ENCODE measurements around the gene PRIM2.

PRIM2 gene

GRCh38 chr6:57283106-57283505 is 34.3 kb upstream of the PRIM2 start:
- no peak for TF ChIP-seq TEAD4 (IDR thresholded peaks at IDR 0.05)
- TF ChIP-seq EP300 (IDR thresholded peaks at IDR 0.05; ENCODE audit: borderline replicate concordance): no peak
- TF ChIP-seq MAX (IDR thresholded peaks at IDR 0.05): no peak
- TF ChIP-seq TAF1 (IDR thresholded peaks at IDR 0.05; ENCODE audit: low read depth): no peak
- TF ChIP-seq EGR1 (IDR thresholded peaks at IDR 0.05): no peak
- no peak for TF ChIP-seq REST (IDR thresholded peaks at IDR 0.05; ENCODE audit: low read depth)
- no peak for TF ChIP-seq CEBPB (IDR thresholded peaks at IDR 0.05)
- TF ChIP-seq CREB1 (IDR thresholded peaks at IDR 0.05; ENCODE audit: low read depth): no peak
- no peak for TF ChIP-seq FOXM1 (IDR thresholded peaks at IDR 0.05; ENCODE audit: borderline replicate concordance, low read depth)
- no peak for TF ChIP-seq YY1 (IDR thresholded peaks at IDR 0.05; ENCODE audit: low read depth)
- TF ChIP-seq TCF12 (IDR thresholded peaks at IDR 0.05; ENCODE audit: low read depth): no peak
- TF ChIP-seq ZBTB7A (IDR thresholded peaks at IDR 0.05; ENCODE audit: low read depth): no peak
- TF ChIP-seq RAD21 (IDR thresholded peaks at IDR 0.05; ENCODE audit: low read depth): no peak
- TF ChIP-seq USF1 (IDR thresholded peaks at IDR 0.05): no peak
- TF ChIP-seq NFIC (IDR thresholded peaks at IDR 0.05): no peak

GRCh38 chr6:57283911-57284455 is 33.4 kb upstream of the PRIM2 start:
- TF ChIP-seq CEBPB (IDR thresholded peaks at IDR 0.05) (no peak), YY1 (IDR thresholded peaks at IDR 0.05; ENCODE audit: low read depth) (no peak), MAX (IDR thresholded peaks at IDR 0.05) (no peak), TEAD4 (IDR thresholded peaks at IDR 0.05) (no peak), NFIC (IDR thresholded peaks at IDR 0.05) (no peak), RAD21 (IDR thresholded peaks at IDR 0.05; ENCODE audit: low read depth) (no peak), REST (IDR thresholded peaks at IDR 0.05; ENCODE audit: low read depth) (no peak), TAF1 (IDR thresholded peaks at IDR 0.05; ENCODE audit: low read depth) (no peak), FOXM1 (IDR thresholded peaks at IDR 0.05; ENCODE audit: borderline replicate concordance, low read depth) (no peak), USF1 (IDR thresholded peaks at IDR 0.05) (no peak), CREB1 (IDR thresholded peaks at IDR 0.05; ENCODE audit: low read depth) (no peak)

GRCh38 chr6:57288136-57288535 is 29.3 kb upstream of the PRIM2 start:
- TF ChIP-seq TCF12 (IDR thresholded peaks at IDR 0.05; ENCODE audit: low read depth) (0 out of 2 replicates have a peak, but pooled peaks have one; percentile 21), YY1 (IDR thresholded peaks at IDR 0.05; ENCODE audit: low read depth) (peak; percentile 22; the same call in 1 of the 2 replicates), TEAD4 (IDR thresholded peaks at IDR 0.05) (peak; percentile 34; the same call in 1 of the 2 replicates)

GRCh38 chr6:57294862-57295445 is 22.5 kb upstream of the PRIM2 start:
- TF ChIP-seq ZBTB7A (IDR thresholded peaks at IDR 0.05; ENCODE audit: low read depth) (no peak), TEAD4 (IDR thresholded peaks at IDR 0.05) (no peak), NFIC (IDR thresholded peaks at IDR 0.05) (no peak), REST (IDR thresholded peaks at IDR 0.05; ENCODE audit: low read depth) (no peak), TAF1 (IDR thresholded peaks at IDR 0.05; ENCODE audit: low read depth) (no peak), YY1 (IDR thresholded peaks at IDR 0.05; ENCODE audit: low read depth) (no peak), TCF12 (IDR thresholded peaks at IDR 0.05; ENCODE audit: low read depth) (no peak), MAX (IDR thresholded peaks at IDR 0.05) (no peak), RAD21 (IDR thresholded peaks at IDR 0.05; ENCODE audit: low read depth) (no peak)
